PFSK-1 (cell line): ENCODE measurements around the gene PNRC1.

Experiments
- FOXP2 ChIP-seq: optimal IDR thresholded peaks from 2 replicates; pipeline ENCODE3; 2011; ENCODE audit warnings: borderline replicate concordance, control low read depth, inconsistent platforms; ENCODE audit not compliant: insufficient read depth; ENCODE audit errors: extremely low read length, extremely low read depth
- POLR2AphosphoS5 ChIP-seq: IDR thresholded peaks from 2 replicates; pipeline ENCODE4 v1.6.1; 2012; ENCODE audit warnings: low read depth, mild to moderate bottlenecking, control low read depth, low read length, moderate library complexity
- SIN3A ChIP-seq: IDR thresholded peaks from 2 replicates; pipeline ENCODE4 v1.6.1; 2012; ENCODE audit warnings: mild to moderate bottlenecking, low read length, moderate library complexity, borderline replicate concordance; ENCODE audit not compliant: insufficient read depth
- TAF1 ChIP-seq: IDR thresholded peaks from 2 replicates; pipeline ENCODE4 v1.6.1; 2012; ENCODE audit warnings: low read length, control low read depth, borderline replicate concordance; ENCODE audit not compliant: insufficient read depth
- TF ChIP-seq, protein P1 (sequence below), 2 experiments: IDR thresholded peaks; 2 replicates each; pipeline versions ENCODE4 v1.6.1 to v1.8.0; 2011 to 2012; ENCODE audit warnings: low read depth in 2 of 2, low read length in 2 of 2, control low read depth in 1 of 2, inconsistent platforms in 1 of 2, mild to moderate bottlenecking in 1 of 2, moderate library complexity in 1 of 2; ENCODE audit not compliant: insufficient read depth in 1 of 2

The PNRC1 gene

DNA sequence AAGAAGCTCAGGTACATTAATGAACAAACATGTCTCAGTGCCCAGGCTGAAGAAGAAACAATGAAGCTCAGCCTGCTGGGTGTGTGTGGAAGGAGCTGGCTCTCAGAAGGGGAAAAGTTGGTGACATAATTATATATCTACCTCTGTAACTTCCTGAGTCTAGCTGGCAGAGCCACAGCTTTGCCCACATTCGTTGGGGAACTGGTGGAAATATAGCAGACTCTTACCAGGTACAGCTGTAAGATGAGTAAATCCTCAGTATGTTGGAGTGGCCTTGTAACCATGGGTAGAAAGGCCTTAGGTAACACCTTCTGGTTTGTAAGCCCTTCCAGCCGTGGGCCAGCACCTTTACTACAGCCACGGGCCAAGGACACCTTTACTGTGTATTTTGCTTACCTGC is 29.9 kb upstream of the PNRC1 start:
- TF ChIP-seq SIN3A (no peak), TAF1 (no peak), POLR2AphosphoS5 (no peak), FOXP2 (no peak)
- TF ChIP-seq, protein P1, sequence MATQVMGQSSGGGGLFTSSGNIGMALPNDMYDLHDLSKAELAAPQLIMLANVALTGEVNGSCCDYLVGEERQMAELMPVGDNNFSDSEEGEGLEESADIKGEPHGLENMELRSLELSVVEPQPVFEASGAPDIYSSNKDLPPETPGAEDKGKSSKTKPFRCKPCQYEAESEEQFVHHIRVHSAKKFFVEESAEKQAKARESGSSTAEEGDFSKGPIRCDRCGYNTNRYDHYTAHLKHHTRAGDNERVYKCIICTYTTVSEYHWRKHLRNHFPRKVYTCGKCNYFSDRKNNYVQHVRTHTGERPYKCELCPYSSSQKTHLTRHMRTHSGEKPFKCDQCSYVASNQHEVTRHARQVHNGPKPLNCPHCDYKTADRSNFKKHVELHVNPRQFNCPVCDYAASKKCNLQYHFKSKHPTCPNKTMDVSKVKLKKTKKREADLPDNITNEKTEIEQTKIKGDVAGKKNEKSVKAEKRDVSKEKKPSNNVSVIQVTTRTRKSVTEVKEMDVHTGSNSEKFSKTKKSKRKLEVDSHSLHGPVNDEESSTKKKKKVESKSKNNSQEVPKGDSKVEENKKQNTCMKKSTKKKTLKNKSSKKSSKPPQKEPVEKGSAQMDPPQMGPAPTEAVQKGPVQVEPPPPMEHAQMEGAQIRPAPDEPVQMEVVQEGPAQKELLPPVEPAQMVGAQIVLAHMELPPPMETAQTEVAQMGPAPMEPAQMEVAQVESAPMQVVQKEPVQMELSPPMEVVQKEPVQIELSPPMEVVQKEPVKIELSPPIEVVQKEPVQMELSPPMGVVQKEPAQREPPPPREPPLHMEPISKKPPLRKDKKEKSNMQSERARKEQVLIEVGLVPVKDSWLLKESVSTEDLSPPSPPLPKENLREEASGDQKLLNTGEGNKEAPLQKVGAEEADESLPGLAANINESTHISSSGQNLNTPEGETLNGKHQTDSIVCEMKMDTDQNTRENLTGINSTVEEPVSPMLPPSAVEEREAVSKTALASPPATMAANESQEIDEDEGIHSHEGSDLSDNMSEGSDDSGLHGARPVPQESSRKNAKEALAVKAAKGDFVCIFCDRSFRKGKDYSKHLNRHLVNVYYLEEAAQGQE (IDR thresholded peaks at IDR 0.05; ENCODE audit: insufficient read depth in 1 of 2, low read depth in 2 of 2, low read length in 2 of 2): no peak

DNA sequence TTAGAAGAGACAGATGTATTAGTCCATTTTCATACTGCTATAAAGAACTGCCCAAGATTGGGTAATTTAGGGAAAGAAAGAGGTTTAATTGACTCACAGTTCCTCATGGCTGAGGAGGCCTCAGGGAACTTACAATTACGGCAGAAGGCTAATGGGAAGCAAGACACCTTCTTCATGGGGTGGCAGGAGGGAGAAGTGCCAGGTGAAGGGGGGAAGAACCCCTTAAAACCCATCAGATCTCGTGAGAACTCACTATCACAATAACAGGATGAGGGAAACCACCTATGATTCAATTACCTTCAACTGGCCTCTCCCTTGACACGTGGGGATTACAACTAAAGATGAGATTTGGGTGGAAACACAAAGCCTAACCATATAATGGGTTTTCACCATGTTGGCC is 28.9 kb upstream of the PNRC1 start:
- TF ChIP-seq FOXP2 (no peak), POLR2AphosphoS5 (no peak), TAF1 (no peak), SIN3A (no peak)
- TF ChIP-seq, protein P1 (IDR thresholded peaks at IDR 0.05; ENCODE audit: insufficient read depth in 1 of 2, low read depth in 2 of 2, low read length in 2 of 2): no peak

GRCh38 chr6:89054208-89054607 is 26.3 kb upstream of the PNRC1 start:
- TF ChIP-seq, protein P1 (IDR thresholded peaks at IDR 0.05; ENCODE audit: insufficient read depth in 1 of 2, low read depth in 2 of 2, low read length in 2 of 2): no peak
- TF ChIP-seq FOXP2: no peak
- no peak for TF ChIP-seq SIN3A
- TF ChIP-seq TAF1: no peak
- no peak for TF ChIP-seq POLR2AphosphoS5

- TF ChIP-seq FOXP2 (no peak), TAF1 (no peak), POLR2AphosphoS5 (no peak), SIN3A (no peak)
- TF ChIP-seq, protein P1 (IDR thresholded peaks at IDR 0.05; ENCODE audit: insufficient read depth in 1 of 2, low read depth in 2 of 2, low read length in 2 of 2): no peak
Measured at GRCh38 chr6:89057759-89058158, 22.8 kb upstream of the PNRC1 start.

GRCh38 chr6:89058627-89059026 is 21.9 kb upstream of the PNRC1 start:
- TF ChIP-seq, protein P1 (IDR thresholded peaks at IDR 0.05; ENCODE audit: insufficient read depth in 1 of 2, low read depth in 2 of 2, low read length in 2 of 2): no peak
- TF ChIP-seq TAF1: no peak
- TF ChIP-seq SIN3A: no peak
- TF ChIP-seq POLR2AphosphoS5: no peak
- no peak for TF ChIP-seq FOXP2
